Measurements from ENCODE around the gene THAP3.
"Not testable (repeated sequence)": the region's sequence is repeated elsewhere in the genome, so short reads cannot be mapped to it uniquely, and the experiment has no call there.

The THAP3 gene

GRCh38 chr1:6599141-6599975 is 25.3 kb upstream of the THAP3 start:
- no peaks in the 10 kb centered on the region for H3K27me3 Mint-ChIP-seq
- H3K27ac Mint-ChIP-seq, result peak overlapping the region; percentile 93
- peaks cover 56% of the 10 kb centered on the region for H3K4me1 Mint-ChIP-seq
- H3K36me3 Mint-ChIP-seq, result peaks cover 21% of the 10 kb centered on the region
- ATAC-seq, result no peak
- peak overlapping the region; percentile 95 for H3K4me3 Mint-ChIP-seq
- H3K9me3 Mint-ChIP-seq, result no peaks in the 10 kb centered on the region

- Mint-ChIP-seq H3K36me3 (peaks cover 21% of the 10 kb centered on the region), H3K4me3 (peak overlapping the region; percentile 95), H3K4me1 (peaks cover 56% of the 10 kb centered on the region), H3K27ac (peak overlapping the region; percentile 93)
- H3K9me3 Mint-ChIP-seq, ATAC-seq, H3K27me3 Mint-ChIP-seq: not testable (repeated sequence)
These were observed 24.7 kb upstream of the THAP3 start for GRCh38 chr1:6599991-6600390.

GRCh38 chr1:6600410-6601048 is 24.1 kb upstream of the THAP3 start:
- Mint-ChIP-seq H3K4me3 (peak overlapping the region; percentile 95), H3K27me3 (no peaks in the 10 kb centered on the region), H3K36me3 (peaks cover 21% of the 10 kb centered on the region), H3K27ac (peak overlapping the region; percentile 93), H3K9me3 (no peaks in the 10 kb centered on the region), H3K4me1 (peaks cover 56% of the 10 kb centered on the region)
- no peak for ATAC-seq

- H3K4me1 Mint-ChIP-seq, result peaks cover 50% of the 10 kb centered on the region
- peak; percentile 69 for ATAC-seq
- H3K4me3 Mint-ChIP-seq, result peak overlapping the region; percentile 95
- no peaks in the 10 kb centered on the region for H3K9me3 Mint-ChIP-seq
- H3K36me3 Mint-ChIP-seq, result peaks cover 15% of the 10 kb centered on the region
- H3K27ac Mint-ChIP-seq, result peak overlapping the region; percentile 93
- no peaks in the 10 kb centered on the region for H3K27me3 Mint-ChIP-seq
These were observed 23.4 kb upstream of the THAP3 start for GRCh38 chr1:6601049-6601922.

- Mint-ChIP-seq H3K9me3 (no peaks in the 10 kb centered on the region), H3K4me1 (peaks cover 46% of the 10 kb centered on the region), H3K4me3 (peak overlapping the region; percentile 95), H3K27me3 (no peaks in the 10 kb centered on the region), H3K27ac (peak overlapping the region; percentile 93), H3K36me3 (peaks cover 10% of the 10 kb centered on the region)
- ATAC-seq, result peak; percentile 60
These were observed 22.6 kb upstream of the THAP3 start for GRCh38 chr1:6601923-6602668.

GRCh38 chr1:6602669-6603237 is 21.9 kb upstream of the THAP3 start, which contains the start of gene KLHL21:
Gene KLHL21 (minus strand): TSS chr1:6602869. CDS start chr1:6602817, 52 bp downstream.
- peaks cover 10% of the 10 kb centered on the region for H3K36me3 Mint-ChIP-seq
- peak within 1 kb of the TSS; percentile 93 for H3K27ac Mint-ChIP-seq
- peaks cover 42% of the 10 kb centered on the region for H3K4me1 Mint-ChIP-seq
- ATAC-seq, result peak; percentile 86
- H3K4me3 Mint-ChIP-seq, result peak within 1 kb of the TSS; percentile 95
- H3K27me3 Mint-ChIP-seq, result no peaks in the 10 kb centered on the region
- H3K9me3 Mint-ChIP-seq, result no peaks in the 10 kb centered on the region

- peaks cover 10% of the 10 kb centered on the region for H3K36me3 Mint-ChIP-seq
- H3K4me3 Mint-ChIP-seq, result peak overlapping the region; percentile 84
- H3K9me3 Mint-ChIP-seq, result no peaks in the 10 kb centered on the region
- ATAC-seq, result peak; percentile 42
- H3K27ac Mint-ChIP-seq, result peak overlapping the region; percentile 93
- H3K27me3 Mint-ChIP-seq, result no peaks in the 10 kb centered on the region
- H3K4me1 Mint-ChIP-seq, result peaks cover 41% of the 10 kb centered on the region
These were observed 21.3 kb upstream of the THAP3 start for GRCh38 chr1:6603238-6603914.

GRCh38 chr1:6603915-6604558 is 20.6 kb upstream of the THAP3 start:
- H3K9me3 Mint-ChIP-seq, result no peaks in the 10 kb centered on the region

GRCh38 chr1:6612641-6613360 is 11.9 kb upstream of the THAP3 start:
- Mint-ChIP-seq H3K4me1 (peaks cover 16% of the 10 kb centered on the region), H3K36me3 (no peaks in the 10 kb centered on the region), H3K4me3 (peak overlapping the region; percentile 78), H3K27ac (peak overlapping the region; percentile 35), H3K27me3 (no peaks in the 10 kb centered on the region), H3K9me3 (no peaks in the 10 kb centered on the region)
- peak; percentile 62 for ATAC-seq

More at GRCh38 chr1:6603915-6604558, 20.6 kb upstream of the THAP3 start:
- Mint-ChIP-seq H3K36me3 (peaks cover 6% of the 10 kb centered on the region), H3K27me3 (no peaks in the 10 kb centered on the region), H3K27ac (peak overlapping the region; percentile 93), H3K4me3 (peak overlapping the region; percentile 84), H3K4me1 (peaks cover 35% of the 10 kb centered on the region)
- no peak for ATAC-seq

- H3K27ac Mint-ChIP-seq, result peak within 1 kb of the TSS; percentile 35
- H3K27me3 Mint-ChIP-seq, result no peaks in the 10 kb centered on the region
- ATAC-seq, result peak; percentile 97
- no peaks in the 10 kb centered on the region for H3K9me3 Mint-ChIP-seq
- no peaks in the 10 kb centered on the region for H3K36me3 Mint-ChIP-seq
- peaks cover 16% of the 10 kb centered on the region for H3K4me1 Mint-ChIP-seq
- H3K4me3 Mint-ChIP-seq, result peak within 1 kb of the TSS; percentile 79
These were observed 11.2 kb upstream of the THAP3 start, which contains the start of gene PHF13 for GRCh38 chr1:6613361-6614018. Gene PHF13 (plus strand): TSS chr1:6613731. CDS start chr1:6614067, 336 bp downstream.

- H3K4me1 Mint-ChIP-seq, result peaks cover 16% of the 10 kb centered on the region
- H3K27me3 Mint-ChIP-seq, result no peaks in the 10 kb centered on the region
- H3K9me3 Mint-ChIP-seq, result no peaks in the 10 kb centered on the region
- ATAC-seq, result peak; percentile 42
- H3K36me3 Mint-ChIP-seq, result no peaks in the 10 kb centered on the region
- peak overlapping the region; percentile 79 for H3K4me3 Mint-ChIP-seq
- H3K27ac Mint-ChIP-seq, result peak overlapping the region; percentile 35
These were observed 10.4 kb upstream of the THAP3 start for GRCh38 chr1:6614019-6614928.
